HL-60 (cell line): ENCODE data around the gene ABCB1.

Source experiments
- DNase-seq, 2 experiments: peaks; one replicate each; pipeline ENCODE4 v3.0.0-alpha.2; 2010 to 2020; ENCODE audit warnings: low read depth in 1 of 2, low spot score in 1 of 2
- H3K27ac ChIP-seq: fragments of 250-450 bp; sonication (Bioruptor Pico); replicated peaks from 2 replicates; pipeline ENCODE4 v1.5.1; 2020; ENCODE audit warnings: mild to moderate bottlenecking, moderate library complexity
- H3K27me3 ChIP-seq: fragments of 250-450 bp; sonication (Bioruptor Pico); 2 replicates; pipeline ENCODE4 v1.5.1; 2021; ENCODE audit warnings: mild to moderate bottlenecking, moderate library complexity; ENCODE audit not compliant: insufficient read depth, poor library complexity, severe bottlenecking
- H3K4me3 ChIP-seq: replicated peaks from 2 replicates; pipeline ENCODE4 v1.5.1; 2011; ENCODE audit warnings: mild to moderate bottlenecking, control low read depth, low read length; ENCODE audit not compliant: insufficient read depth
- CTCF ChIP-seq: IDR thresholded peaks from one replicate; pipeline ENCODE4 v1.5.1; 2011; ENCODE audit warnings: low read length, control low read depth, inconsistent platforms; ENCODE audit not compliant: insufficient read depth
- GABPA ChIP-seq: IDR thresholded peaks from 2 replicates; pipeline ENCODE4 v1.6.1; 2012; ENCODE audit warnings: low read depth
- POLR2AphosphoS5 ChIP-seq: IDR thresholded peaks from 2 replicates; pipeline ENCODE4 v1.6.1; 2012; ENCODE audit warnings: low read depth
- REST ChIP-seq: IDR thresholded peaks from 2 replicates; pipeline ENCODE4 v1.6.1; 2012; ENCODE audit warnings: low read depth; ENCODE audit not compliant: insufficient replicate concordance
- SPI1 ChIP-seq: IDR thresholded peaks from 2 replicates; pipeline ENCODE4 v1.6.1; 2012; ENCODE audit warnings: low read depth, mild to moderate bottlenecking, borderline replicate concordance

The ABCB1 gene

GRCh38 chr7:87530126-87530525 is 70.6 kb downstream of the ABCB1 start:
- H3K27ac ChIP-seq: no peak overlapping the region
- no peak for DNase-seq
- H3K27me3 ChIP-seq: no peaks in the 10 kb centered on the region
- H3K4me3 ChIP-seq: no peak overlapping the region
- TF ChIP-seq REST: no peak
- no peak for TF ChIP-seq CTCF
- no peak for TF ChIP-seq POLR2AphosphoS5

- H3K27me3 ChIP-seq: no peaks in the 10 kb centered on the region
- H3K4me3 ChIP-seq: no peak overlapping the region
- no peak overlapping the region for H3K27ac ChIP-seq
- no peak for TF ChIP-seq POLR2AphosphoS5
- TF ChIP-seq REST: no peak
- TF ChIP-seq CTCF: no peak
- no peak for TF ChIP-seq SPI1
- TF ChIP-seq GABPA: no peak
- no peak for DNase-seq
Measured at GRCh38 chr7:87528730-87529129, 72.0 kb downstream of the ABCB1 start.

GRCh38 chr7:87518735-87519134 is 81.9 kb downstream of the ABCB1 start:
- Histone ChIP-seq H3K27me3 (no peaks in the 10 kb centered on the region), H3K27ac (no peak overlapping the region), H3K4me3 (no peak overlapping the region)
- no peak for DNase-seq
- TF ChIP-seq GABPA: no peak
- no peak for TF ChIP-seq REST
- TF ChIP-seq POLR2AphosphoS5: no peak
- TF ChIP-seq CTCF: no peak
- no peak for TF ChIP-seq SPI1
